HG03520 (cell line): ENCODE results near the gene AGFG1.

Experiments used
- ATAC-seq: cut with Tn5 transposase; IDR thresholded peaks from one replicate; pipeline ENCODE4 v1.9.1; 2021; ENCODE audit warnings: mild to moderate bottlenecking, moderate library complexity; ENCODE audit not compliant: unreplicated experiment

Gene AGFG1

DNA sequence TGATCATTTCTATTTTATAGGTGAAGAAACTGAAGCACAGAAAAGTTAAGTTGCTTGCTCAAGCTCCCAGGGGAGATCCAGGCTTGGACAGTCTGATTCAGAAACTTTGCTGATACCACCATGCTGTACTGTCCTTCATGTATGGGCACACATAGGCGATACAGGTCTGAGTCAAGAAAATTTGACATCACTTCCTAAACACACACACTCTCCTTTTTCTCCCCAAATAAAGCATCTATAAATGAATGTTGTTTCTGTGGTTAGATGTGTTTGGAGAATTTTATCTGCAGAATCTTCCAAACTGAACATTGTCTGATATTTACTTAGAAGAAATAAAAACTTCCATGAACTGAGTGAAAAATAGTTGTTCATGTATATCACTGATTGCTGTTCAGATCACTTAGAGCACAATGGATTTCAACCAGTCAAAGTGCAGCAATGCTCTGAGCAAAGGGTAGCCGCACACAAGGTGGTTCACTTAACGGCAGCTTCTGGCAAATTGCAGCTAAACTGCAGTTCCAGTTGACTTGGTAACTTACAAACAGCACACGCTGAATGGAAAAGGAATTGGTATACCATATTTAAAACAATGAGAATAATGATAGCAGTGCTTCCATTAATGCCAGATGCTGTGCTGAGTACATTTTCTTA, 10.0 kb upstream of the AGFG1 start:
- ATAC-seq = peak; percentile 18

DNA sequence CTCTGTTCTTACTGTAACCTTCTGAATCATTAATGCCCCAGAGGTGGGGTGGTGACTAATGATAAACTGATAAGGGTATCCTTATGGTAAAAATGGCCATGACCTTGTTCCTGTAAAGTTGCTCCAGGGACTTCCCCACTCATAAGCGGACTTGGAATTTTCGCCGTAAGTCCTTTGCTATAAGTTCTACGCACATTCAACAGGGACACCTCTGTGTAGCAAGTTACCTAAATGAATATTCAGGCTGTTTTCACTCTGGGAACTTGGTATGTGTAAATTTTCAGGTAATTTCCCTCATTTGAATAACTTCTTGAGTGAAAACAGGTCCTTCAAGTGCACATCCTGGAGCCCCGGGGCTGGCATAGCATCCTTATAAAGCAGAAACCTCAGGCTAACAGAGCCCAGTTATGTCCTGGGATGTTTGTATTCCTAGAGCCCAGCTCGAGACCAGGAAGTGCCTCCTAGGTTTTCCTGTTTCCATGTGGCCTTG, 9.4 kb upstream of the AGFG1 start:
- ATAC-seq = peak; percentile 54

DNA sequence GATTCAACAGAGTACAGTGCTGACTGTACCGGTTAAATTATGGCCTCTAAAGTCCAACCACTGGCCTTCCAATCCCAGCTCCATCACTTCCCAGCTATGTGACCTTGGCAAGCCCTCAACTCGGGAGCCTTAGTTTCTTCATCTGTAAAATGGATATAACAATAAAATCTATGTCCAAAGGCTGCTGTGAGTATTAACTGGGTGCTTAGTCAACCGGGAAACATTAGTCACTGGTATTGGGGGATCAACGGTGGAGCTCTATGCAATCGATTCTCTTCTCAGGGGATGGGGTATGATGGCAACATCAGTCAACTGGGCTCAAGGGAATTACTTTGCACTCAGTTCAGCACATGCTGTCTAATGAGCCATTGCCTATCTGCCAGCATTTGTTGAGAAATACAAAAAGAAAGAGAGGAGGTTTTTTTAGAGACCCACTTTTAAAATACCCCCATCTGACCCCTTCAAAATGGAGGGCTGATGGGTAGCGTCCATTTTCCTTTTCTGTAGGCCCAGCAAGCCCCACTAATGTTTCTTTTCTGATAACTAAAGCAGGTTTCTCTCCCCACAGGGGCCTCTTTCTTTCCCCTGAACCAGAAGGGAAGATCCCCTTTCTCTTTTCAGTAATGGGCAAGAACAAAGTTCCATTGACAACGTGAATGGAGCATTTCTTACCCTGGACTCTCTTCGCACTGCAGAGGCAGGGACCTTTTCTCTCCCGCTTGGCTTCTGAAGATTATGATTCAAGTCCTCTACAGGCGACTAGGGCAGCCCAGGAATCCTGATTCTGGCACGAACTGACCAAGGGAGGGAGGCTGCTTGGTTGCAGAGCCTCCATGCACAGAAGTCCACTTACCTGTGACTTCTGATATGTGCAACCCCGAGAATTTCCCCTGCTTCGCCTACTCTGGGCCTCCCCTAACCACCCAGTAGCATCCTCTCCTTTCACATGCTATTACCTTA, 8.7 kb upstream of the AGFG1 start:
- peak; percentile 23 for ATAC-seq

DNA sequence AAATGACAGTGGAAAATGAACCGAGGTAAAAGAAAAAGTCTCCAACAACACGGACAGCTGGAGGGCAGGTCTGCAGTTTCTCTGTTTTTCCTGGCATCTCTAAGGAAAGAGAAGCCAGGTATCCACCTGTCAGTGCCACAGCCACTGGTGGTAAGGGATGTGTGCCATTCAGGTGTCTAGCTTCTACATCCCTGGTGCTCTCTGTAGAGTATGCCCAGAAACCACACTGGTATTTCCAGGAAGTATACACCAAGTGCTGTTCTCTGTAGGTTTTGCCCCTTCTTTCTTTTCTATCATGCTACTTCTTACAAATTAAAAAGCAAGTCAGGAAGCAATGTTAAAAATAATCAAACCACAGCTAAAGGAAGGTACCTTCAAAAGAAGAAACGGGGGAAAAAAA, 7.6 kb upstream of the AGFG1 start:
- no peak for ATAC-seq

DNA sequence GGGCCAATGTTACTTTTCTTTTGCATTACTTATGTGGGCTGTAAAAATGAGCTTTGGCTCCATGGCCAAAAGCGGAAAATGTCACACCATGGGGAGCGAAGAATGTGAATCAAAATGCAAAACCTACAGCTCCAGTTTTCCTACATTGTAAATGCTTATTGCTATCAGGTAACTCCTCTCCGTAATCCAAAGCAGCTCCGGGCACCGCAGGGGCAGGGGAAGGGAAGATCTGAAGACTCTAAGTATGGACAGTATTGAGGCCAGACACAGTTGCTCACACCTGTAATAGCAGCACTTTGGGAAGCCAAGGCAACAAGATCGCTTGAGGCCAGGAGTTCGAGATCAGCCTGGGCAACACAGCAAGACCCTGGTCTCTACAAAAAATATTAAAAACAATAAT, 7.1 kb upstream of the AGFG1 start:
- ATAC-seq = no peak

DNA sequence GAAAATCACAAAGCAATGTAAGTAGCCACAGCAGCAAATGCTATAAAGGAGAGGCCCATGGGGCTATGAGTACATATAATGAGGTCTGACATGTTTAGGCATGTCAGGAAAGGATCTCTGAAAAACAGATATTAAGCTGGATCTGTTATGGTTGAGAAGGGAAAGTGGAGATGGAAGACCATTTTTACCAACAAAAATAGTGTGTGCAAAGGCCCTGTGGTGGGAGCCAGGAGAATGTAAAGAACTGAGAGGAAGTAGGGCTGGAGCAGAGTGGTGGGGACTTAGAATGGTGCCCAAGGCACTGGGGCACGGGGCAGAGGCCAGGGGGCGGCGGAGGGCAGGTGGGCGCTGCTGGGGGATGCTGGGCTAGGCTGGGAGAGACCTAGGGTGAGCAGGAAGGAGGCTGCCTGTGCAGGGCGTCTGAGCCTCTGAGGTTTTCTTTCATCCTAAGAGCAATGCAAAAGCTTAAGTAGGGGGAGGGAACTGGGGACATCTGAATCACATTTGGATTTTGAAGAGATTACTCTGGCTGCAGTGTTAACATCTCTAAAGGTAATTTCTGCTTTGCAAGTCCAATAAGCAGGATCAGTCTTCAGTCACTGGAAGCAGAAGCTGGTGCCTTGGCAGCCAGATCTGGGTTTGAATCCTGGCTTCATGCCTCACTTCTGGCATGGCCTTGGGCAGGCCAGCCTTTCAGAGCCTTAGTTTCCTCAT, 4.9 kb upstream of the AGFG1 start:
- ATAC-seq = no peak

DNA sequence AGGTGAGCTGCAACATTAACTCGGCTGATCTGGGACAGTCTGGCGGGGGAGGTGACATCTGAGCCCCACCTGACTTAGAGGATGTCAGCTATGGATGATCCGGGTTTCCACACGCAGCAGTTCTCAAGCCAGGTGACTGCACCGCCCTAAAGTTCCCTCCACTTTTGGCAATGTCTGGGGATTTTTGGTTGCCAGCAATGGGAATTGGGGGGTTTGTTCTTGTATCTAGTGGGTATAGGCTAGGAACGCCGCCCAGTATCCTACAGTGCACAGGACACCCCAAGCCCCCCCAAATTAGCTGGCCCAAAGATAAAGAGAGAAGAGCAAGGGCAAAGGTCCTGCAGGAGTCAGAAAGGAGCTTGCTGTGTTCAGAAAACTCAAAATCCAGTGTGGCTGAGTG, 544 bp upstream of the AGFG1 start:
- ATAC-seq = no peak

DNA sequence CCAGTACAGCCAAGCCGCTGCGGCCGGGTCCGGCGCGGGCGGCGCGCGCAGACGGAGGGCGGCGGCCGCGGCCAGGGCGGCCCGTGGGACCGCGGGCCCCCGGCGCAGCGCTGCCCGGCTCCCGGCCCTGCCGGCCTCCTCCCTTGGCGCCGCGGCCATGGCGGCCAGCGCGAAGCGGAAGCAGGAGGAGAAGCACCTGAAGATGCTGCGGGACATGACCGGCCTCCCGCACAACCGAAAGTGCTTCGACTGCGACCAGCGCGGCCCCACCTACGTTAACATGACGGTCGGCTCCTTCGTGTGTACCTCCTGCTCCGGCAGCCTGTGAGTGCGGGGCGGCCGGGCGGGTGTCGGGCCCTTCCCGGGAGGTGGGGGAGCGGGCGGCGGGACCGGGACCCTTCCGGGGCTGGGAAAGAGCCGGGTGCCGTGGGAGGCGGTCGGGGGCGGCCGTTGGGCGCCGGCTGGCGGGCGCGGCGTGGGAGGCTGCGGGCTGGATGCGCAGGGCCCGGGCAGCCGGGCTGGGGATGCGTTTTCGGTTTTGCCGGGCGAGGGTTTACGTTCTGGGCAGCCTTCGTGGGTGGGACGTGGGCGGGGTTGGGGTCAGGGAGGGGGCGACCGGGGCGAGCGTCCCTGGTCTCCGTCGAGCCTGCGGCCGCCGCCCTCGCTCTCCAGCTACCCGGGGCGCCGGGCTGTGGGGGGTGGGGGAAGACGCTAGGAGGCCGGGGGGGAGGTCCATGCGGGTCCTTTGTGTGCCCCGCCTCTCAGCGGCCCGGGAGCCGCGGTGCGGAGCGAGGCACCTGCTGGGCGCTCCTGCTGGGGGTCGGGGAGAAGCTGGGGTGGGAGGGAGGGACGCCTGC, 537 bp downstream of the AGFG1 start:
- ATAC-seq = peak; percentile 54

DNA sequence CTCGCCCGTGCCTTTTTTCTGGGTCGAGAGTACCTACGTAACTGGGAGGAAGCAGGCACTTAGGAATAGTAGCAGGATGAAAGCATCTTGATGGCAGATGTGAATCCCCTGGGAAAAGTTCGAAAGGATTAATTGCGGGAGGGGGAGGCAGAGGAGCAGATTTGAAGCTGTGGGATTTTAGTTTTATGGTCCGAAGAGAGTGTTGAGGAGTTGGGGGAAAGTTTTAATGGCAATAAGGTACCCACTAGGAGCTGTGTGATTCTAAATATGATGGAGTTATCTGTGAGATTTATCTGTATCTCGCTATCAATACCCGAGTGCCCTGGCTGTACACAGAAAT, 1.1 kb downstream of the AGFG1 start:
- ATAC-seq = no peak

DNA sequence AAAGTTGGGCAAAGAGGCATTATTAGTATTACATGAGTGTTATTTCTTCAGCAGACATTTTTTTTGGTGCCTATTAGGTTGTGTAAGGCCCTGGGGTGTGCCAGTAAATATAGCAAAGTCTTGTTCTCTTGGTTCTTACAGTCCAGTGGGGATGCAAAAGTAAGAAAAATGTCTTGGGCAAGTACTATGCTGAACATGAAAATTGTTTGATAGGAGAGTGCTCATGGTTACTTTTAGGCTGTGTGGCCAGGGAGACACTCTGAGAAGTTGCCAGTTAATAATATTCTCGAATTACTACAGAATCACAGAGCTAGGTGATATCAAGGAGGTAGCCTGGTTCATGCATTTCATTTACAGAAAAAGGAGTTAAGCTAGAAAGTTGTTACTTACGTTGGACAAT, 1.9 kb downstream of the AGFG1 start:
- ATAC-seq = no peak

DNA sequence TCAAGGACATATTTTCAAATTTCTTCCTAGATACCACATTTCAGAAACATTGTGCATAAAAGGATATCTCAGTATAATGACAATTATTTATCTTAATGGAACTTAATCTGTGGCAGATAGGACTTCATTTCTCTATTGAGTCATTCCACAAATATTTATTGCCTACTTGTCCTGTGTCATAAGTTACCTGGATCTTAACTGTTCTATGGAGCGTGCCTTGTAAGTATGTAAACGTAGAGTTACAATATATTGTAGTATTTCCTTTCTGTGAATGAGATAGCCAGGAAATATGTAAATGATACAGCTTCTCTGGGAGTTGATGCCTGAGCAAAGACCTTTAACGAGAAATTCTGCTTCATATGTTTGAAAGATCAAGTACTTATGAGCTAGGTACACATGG, 2.5 kb downstream of the AGFG1 start:
- no peak for ATAC-seq

DNA sequence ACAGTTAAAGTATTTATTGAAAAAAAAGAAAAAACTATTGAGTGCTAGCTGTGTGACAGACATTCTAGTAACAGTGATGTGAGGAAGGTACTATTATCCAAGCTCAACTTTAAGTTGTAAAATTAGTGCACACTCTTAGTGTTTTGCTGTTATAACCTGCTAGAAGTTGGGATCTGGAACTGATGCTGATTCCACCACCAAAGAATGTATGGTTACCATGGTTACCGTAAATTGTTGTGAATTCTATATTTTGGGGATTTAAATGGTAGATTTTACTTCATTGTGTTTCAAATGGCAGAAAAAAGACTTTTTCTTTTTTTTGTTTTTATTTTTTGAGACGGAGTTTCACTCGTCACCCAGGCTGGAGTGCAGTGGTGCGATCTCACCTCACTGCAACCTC, 5.3 kb downstream of the AGFG1 start:
- ATAC-seq = no peak

DNA sequence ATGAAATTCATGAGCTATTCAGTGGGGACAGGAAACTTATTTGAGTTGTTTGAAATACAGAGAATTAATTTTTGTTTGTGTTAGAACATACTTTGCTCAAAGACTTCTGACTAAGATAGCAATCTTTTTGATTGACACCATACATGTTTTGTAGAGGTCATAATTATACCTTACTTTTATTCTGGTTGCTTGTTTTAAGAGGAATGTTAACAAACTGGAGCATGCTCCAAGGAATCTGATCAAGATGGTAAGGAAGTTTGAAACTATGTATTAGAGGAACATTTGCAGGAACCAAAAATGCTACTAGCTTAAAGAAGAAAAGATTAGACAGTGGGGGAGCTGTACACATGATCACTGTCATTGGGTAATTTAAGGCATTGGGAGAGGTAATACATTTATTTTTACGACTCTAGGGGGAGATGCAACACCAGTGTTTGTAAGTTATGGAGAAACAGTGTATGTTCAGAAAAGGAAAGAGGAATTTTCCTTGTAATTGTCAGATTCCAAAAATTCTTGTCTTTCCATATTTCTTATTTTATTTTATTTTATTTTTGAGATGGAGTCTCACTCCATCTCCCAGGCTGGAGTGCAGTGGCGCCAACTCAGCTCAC, 8.0 kb downstream of the AGFG1 start:
- peak; percentile 24 for ATAC-seq

DNA sequence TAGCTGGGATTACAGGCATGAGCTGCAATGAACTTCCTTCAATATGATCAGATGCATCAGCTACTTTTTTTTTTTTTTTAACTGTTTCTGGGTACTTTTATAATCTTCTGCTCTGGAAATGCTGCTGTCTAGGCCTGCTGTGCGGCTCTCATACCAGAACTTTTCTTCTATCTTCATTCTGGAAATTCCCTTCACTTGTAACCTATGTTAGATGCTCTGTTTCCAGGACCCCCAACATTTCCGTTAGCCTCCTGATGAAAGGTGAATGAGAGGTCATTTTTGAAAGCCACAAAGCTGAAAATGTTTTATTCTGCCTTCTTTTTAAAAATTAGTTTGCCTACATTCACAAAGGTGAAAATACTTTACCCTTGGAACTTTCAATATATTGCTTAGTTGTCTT, 8.6 kb downstream of the AGFG1 start:
- ATAC-seq = no peak

DNA sequence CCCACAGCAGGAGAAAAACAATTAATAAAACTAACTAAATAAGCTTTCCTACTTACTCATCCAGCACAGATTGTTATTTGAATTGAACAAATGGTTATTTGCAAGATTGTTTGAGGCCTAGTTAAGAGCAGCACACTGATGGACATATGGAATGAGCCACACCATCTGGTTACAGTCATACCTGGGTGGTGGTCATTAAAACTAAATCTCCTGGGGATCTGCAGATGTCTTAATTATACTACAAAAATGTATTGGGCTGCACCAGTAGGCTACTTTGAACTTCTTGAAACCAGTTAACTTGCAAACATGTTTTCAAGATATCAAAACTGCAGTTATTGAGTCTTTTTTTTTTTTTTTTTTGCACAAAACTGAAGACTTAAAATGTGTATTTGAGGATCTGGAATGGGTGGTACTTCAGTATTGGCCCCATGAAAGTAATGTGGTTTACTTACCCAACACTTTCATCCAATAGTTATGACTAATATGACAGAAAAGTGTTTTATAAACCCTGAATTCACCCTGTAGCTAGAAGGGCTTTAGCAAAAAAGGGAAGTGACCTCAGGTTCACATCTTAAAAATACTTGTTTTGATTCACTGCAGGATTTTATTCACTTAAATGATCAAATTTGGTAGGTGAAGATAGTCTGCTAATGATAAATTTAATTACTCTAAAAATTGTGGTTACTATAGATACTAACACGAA, 10.8 kb downstream of the AGFG1 start:
- peak; percentile 87 for ATAC-seq

DNA sequence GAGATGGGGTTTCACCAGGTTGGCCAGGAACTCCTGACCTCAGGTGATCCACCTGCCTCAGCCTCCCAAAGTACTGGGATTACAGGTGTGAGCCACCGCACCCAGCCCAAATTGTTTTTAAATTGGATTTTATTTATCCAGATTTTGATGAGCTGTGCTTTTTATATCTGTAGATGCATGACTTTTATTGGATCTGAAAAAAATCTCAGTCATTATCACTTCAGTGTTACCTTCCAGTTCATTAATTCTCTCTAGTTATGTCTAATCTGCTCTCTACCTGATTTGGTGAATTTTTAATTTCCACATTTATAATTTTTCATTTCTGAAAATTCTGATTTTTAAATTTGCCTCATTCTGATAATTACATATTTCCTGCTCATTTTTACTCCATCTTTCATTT, 13.5 kb downstream of the AGFG1 start:
- no peak for ATAC-seq

DNA sequence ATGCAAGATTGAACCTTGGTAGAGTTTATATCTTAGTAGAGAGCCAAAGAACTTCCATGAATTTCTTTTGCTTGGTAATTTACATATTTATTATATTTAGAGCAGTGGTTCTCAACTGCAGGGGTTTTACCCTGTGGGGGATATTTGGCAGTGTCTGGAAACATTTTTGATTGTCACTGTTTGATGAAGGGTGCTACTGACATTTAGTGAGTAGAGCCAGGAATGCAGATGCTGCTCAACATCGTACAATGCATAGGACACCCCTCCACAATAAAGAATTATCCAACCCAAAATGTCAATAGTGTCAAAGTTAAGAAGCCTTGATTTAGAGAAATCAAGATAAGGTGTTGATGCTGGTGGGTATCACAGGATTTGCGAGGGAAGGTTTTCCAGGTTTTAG, 14.7 kb downstream of the AGFG1 start:
- no peak for ATAC-seq

DNA sequence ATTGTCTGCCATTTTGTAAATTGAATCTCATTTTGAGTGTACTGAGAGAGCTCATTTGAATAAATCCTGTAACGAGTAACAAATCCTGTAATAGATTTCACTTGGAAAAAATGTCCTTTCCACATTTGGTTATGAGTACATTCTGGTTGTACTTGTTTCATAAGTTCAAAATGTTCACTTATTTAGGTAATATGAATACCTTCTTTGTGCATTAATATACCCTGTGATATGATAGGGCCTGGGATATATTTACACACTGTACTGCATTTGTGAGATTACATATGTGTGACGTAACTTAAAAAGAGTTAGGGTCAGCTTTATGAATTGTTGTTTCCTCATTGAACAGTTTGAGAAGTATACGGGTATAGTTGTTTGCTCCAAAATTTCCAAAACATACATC, 16.1 kb downstream of the AGFG1 start:
- ATAC-seq = no peak

DNA sequence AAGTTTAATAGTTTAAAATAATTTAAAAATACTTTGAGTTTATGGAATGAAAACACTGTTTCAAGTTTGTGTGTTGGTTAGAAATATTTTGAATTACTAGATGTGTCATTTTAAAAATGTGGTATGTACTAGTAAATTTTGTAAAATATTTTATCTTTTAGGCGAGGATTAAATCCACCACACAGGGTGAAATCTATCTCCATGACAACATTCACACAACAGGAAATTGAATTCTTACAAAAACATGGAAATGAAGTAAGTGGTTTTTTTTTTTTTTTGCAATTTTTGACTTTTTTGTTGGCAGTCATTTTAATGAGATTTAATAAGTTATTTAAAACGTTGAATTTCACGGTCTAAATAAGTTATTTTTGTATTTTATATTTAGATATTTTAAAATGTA, 19.4 kb downstream of the AGFG1 start:
- ATAC-seq = no peak

DNA sequence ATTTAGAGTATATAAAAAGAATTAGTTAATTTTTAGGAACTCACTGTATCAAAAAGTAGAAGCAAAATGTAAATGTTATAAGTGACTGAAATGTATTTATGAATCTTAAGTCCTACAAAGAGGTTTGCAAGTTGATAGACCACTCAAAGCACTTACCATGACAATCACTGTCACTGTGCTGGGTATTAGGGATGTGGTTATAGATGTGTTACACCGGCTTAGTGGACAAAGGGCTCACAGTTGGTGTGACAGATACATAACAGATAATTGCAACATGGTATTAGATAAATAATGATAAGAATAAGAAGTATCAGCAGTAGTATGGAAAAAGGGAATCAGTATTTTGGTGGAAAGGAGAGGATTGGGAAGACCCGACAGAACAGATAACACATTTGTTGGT, 21.6 kb downstream of the AGFG1 start:
- ATAC-seq = no peak
